Adipose tissue (tissue), 3 donors: Measurements from ENCODE around the gene SEMA3D. TPM values are rescaled to one million over a fixed set of nuclear protein-coding genes. Genes with fewer than 3 reads are reported as not detected.

ENCODE experiments used
- H3K27ac ChIP-seq: one replicate; pipeline ENCODE4 v1.5.1; 2013; ENCODE audit warnings: low read depth, low read length
- WGBS, 3 donors: extraction: QIAGEN DNeasy Blood & Tissue Kit; methylation state at CpG; one replicate each; pipeline ENCODE4 v1.1.7; 2013; 5-methylcytosine and 5-hydroxymethylcytosine counted together
- polyA plus RNA-seq, 3 donors: library from polyadenylated mRNA; stranded (reverse); fragments of 200-250 nt; gene quantifications; one replicate each; pipeline ENCODE4 v1.2.3, GENCODE V29; 2013
- donor health status: healthy with polysubstance abuse.
- donor health status: Bipolar disorder and iron deficiency.
- donor health status: healthy.

Gene SEMA3D
- polyA plus RNA-seq, 3 donors, result 0.18 to 1.1 (median 0.91) TPM

- no peak overlapping the region for H3K27ac ChIP-seq
- 73 to 89% (median 83%) methylated on average over 1 of the region's 1 CpG for WGBS, 3 donors
Observed at GRCh38 chr7:85097844-85098243, 89.0 kb downstream of the SEMA3D start.

GRCh38 chr7:85095806-85096205 is 91.0 kb downstream of the SEMA3D start:
- 47 to 71% (median 55%) methylated on average over 2 of the region's 2 CpGs for WGBS, 3 donors
- no peak overlapping the region for H3K27ac ChIP-seq

- 59 to 71% (median 68%) methylated on average over 2 of the region's 2 CpGs for WGBS, 3 donors
- H3K27ac ChIP-seq, result no peak overlapping the region
Observed at GRCh38 chr7:85095366-85095765, 91.5 kb downstream of the SEMA3D start.

- 49 to 61% (median 54%) methylated on average over 3 of the region's 3 CpGs for WGBS, 3 donors
- no peak overlapping the region for H3K27ac ChIP-seq
Observed at GRCh38 chr7:85094046-85094725, 92.7 kb downstream of the SEMA3D start.

GRCh38 chr7:85091565-85091928 is 95.3 kb downstream of the SEMA3D start:
- H3K27ac ChIP-seq, result no peak overlapping the region
- 71 to 85% (median 82%) methylated on average over 4 of the region's 4 CpGs for whole genome bisulfite sequencing, 3 donors

GRCh38 chr7:85090919-85091564 is 95.8 kb downstream of the SEMA3D start:
- 73 to 77% (median 77%) methylated on average over 3 of the region's 3 CpGs for WGBS, 3 donors

GRCh38 chr7:85090143-85090542 is 96.7 kb downstream of the SEMA3D start:
- 42 to 80% (median 67%) methylated on average over 6 of the region's 6 CpGs for WGBS, 3 donors
- H3K27ac ChIP-seq, result no peak overlapping the region

More at GRCh38 chr7:85090919-85091564, 95.8 kb downstream of the SEMA3D start:
- no peak overlapping the region for H3K27ac ChIP-seq

GRCh38 chr7:85081846-85082245 is 105.0 kb downstream of the SEMA3D start:
- WGBS, 3 donors, result 57 to 77% (median 63%) methylated on average over 1 of the region's 1 CpG
- no peak overlapping the region for H3K27ac ChIP-seq

- H3K27ac ChIP-seq, result no peak overlapping the region
- 7 to 23% (median 16%) methylated on average over 1 of the region's 1 CpG for WGBS, 3 donors
Observed at GRCh38 chr7:85081392-85081791, 105.5 kb downstream of the SEMA3D start.

- WGBS, 3 donors, result 79 to 84% (median 82%) methylated on average over 1 of the region's 1 CpG
- no peak overlapping the region for H3K27ac ChIP-seq
Observed at GRCh38 chr7:85079434-85079833, 107.4 kb downstream of the SEMA3D start.

- H3K27ac ChIP-seq, result no peak overlapping the region
- 32 to 74% (median 46%) methylated on average over 3 of the region's 3 CpGs for WGBS, 3 donors
Observed at GRCh38 chr7:85078181-85078580, 108.7 kb downstream of the SEMA3D start.

GRCh38 chr7:85075864-85076263 is 111.0 kb downstream of the SEMA3D start:
- no peak overlapping the region for H3K27ac ChIP-seq
- whole genome bisulfite sequencing, 3 donors, result 45 to 78% (median 75%) methylated on average over 2 of the region's 2 CpGs

GRCh38 chr7:85074992-85075391 is 111.9 kb downstream of the SEMA3D start:
- 71 to 81% (median 77%) methylated on average over 2 of the region's 2 CpGs for WGBS, 3 donors
- no peak overlapping the region for H3K27ac ChIP-seq

GRCh38 chr7:85074016-85074415 is 112.8 kb downstream of the SEMA3D start:
- WGBS, 3 donors, result 39 to 79% (median 79%) methylated on average over 1 of the region's 1 CpG
- no peak overlapping the region for H3K27ac ChIP-seq

- no peak overlapping the region for H3K27ac ChIP-seq
- WGBS, 3 donors, result 90 to 96% (median 92%) methylated on average over 5 of the region's 5 CpGs
Observed at GRCh38 chr7:85070967-85071628, 115.8 kb downstream of the SEMA3D start.

GRCh38 chr7:85068799-85069198 is 118.1 kb downstream of the SEMA3D start:
- no peak overlapping the region for H3K27ac ChIP-seq
- WGBS, 3 donors, result 58 to 79% (median 63%) methylated on average over 1 of the region's 1 CpG

GRCh38 chr7:85067371-85067770 is 119.5 kb downstream of the SEMA3D start:
- WGBS, 3 donors, result 55 to 98% (median 93%) methylated on average over 1 of the region's 1 CpG

GRCh38 chr7:85065888-85066485 is 120.9 kb downstream of the SEMA3D start:
- no peak overlapping the region for H3K27ac ChIP-seq

More at GRCh38 chr7:85067371-85067770, 119.5 kb downstream of the SEMA3D start:
- H3K27ac ChIP-seq, result no peak overlapping the region

- 59 to 62% (median 60%) methylated on average over 1 of the region's 1 CpG for WGBS, 3 donors
- H3K27ac ChIP-seq, result no peak overlapping the region
Observed at GRCh38 chr7:85065306-85065705, 121.5 kb downstream of the SEMA3D start.
